GM23338 (cell line): Measurements from ENCODE around the gene UBE2D4. TPM values are rescaled to one million over a fixed set of nuclear protein-coding genes. Genes with fewer than 3 reads are reported as not detected.

Source experiments
- ATAC-seq: fragments of 200-7000 bp; cut with Tn5 transposase; 3 replicates; pipeline ENCODE4 v1.9.1; 2020
- DNase-seq: peaks from one replicate; pipeline ENCODE4 v3.0.0-alpha.2; 2015; ENCODE audit warnings: low spot score
- H2AFZ ChIP-seq: fragments of 200-600 bp; sonication (generic); 2 replicates; pipeline ENCODE4 v1.8.0; 2016; ENCODE audit warnings: antibody characterized with exemption, mild to moderate bottlenecking, moderate library complexity
- H3F3A ChIP-seq: fragments of 200-600 bp; sonication (generic); replicated peaks from 2 replicates; pipeline ENCODE4 v1.8.0; 2017; ENCODE audit warnings: antibody characterized with exemption, mixed run types, low read depth
- H3K27ac ChIP-seq: fragments of 200-600 bp; sonication (generic); 2 replicates; pipeline ENCODE4 v1.6.1; 2016; ENCODE audit warnings: low read depth
- H3K27me3 ChIP-seq: fragments of 200-600 bp; sonication (generic); 2 replicates; pipeline ENCODE4 v1.8.0; 2016; ENCODE audit warnings: mild to moderate bottlenecking, mixed run types, moderate library complexity; ENCODE audit not compliant: insufficient read depth
- H3K36me3 ChIP-seq: fragments of 200-600 bp; sonication (generic); 2 replicates; pipeline ENCODE4 v1.8.0; 2016; ENCODE audit warnings: mild to moderate bottlenecking; ENCODE audit not compliant: insufficient read depth
- H3K4me1 ChIP-seq: fragments of 200-600 bp; sonication (generic); 2 replicates; pipeline ENCODE4 v1.8.0; 2016; ENCODE audit warnings: mild to moderate bottlenecking, moderate library complexity; ENCODE audit not compliant: insufficient read depth
- H3K4me2 ChIP-seq: fragments of 200-600 bp; sonication (generic); 2 replicates; pipeline ENCODE4 v1.7.1; 2017; ENCODE audit warnings: mixed run types
- H3K4me3 ChIP-seq: fragments of 200-600 bp; sonication (generic); 2 replicates; pipeline ENCODE4 v1.6.1; 2016; ENCODE audit warnings: mixed run types
- H3K79me2 ChIP-seq: fragments of 200-600 bp; sonication (generic); replicated peaks from 2 replicates; pipeline ENCODE4 v1.8.0; 2017; ENCODE audit warnings: mild to moderate bottlenecking; ENCODE audit not compliant: insufficient read depth
- H3K9me2 ChIP-seq: fragments of 200-600 bp; sonication (generic); 2 replicates; pipeline ENCODE4 v1.8.0; 2017; ENCODE audit not compliant: insufficient read depth
- H4K20me1 ChIP-seq: fragments of 200-600 bp; sonication (generic); replicated peaks from 2 replicates; pipeline ENCODE4 v1.8.0; 2017; ENCODE audit warnings: mild to moderate bottlenecking; ENCODE audit not compliant: insufficient read depth
- H3K27ac Mint-ChIP-seq: 2 replicates; pipeline ENCODE4 v1.8.0; 2020; ENCODE audit warnings: inconsistent platforms, mild to moderate bottlenecking, moderate library complexity, mixed read lengths
- H3K27me3 Mint-ChIP-seq: 3 replicates; pipeline ENCODE4 v1.8.0; 2022; ENCODE audit warnings: low read depth, mild to moderate bottlenecking, moderate library complexity, mixed read lengths, inconsistent platforms; ENCODE audit not compliant: insufficient read depth, poor library complexity
- H3K36me3 Mint-ChIP-seq: 3 replicates; pipeline ENCODE4 v1.8.0; 2021; ENCODE audit warnings: low read depth, mild to moderate bottlenecking, inconsistent platforms, moderate library complexity, mixed read lengths
- H3K4me1 Mint-ChIP-seq: 3 replicates; pipeline ENCODE4 v1.8.0; 2020; ENCODE audit warnings: mild to moderate bottlenecking, inconsistent platforms, mixed read lengths
- H3K4me3 Mint-ChIP-seq: 3 replicates; pipeline ENCODE4 v1.8.0; 2021; ENCODE audit warnings: moderate library complexity, mild to moderate bottlenecking, inconsistent platforms, mixed read lengths
- H3K9me3 Mint-ChIP-seq: 3 replicates; pipeline ENCODE4 v1.8.0; 2020; ENCODE audit warnings: moderate library complexity, mild to moderate bottlenecking, inconsistent platforms, mixed read lengths
- CREB1 ChIP-seq: fragments of 250-450 bp; sonication (Bioruptor Pico); IDR thresholded peaks from 2 replicates; pipeline ENCODE4 v1.5.0; 2020; ENCODE audit warnings: low read depth, mild to moderate bottlenecking, moderate library complexity
- CTCF ChIP-seq, 2 experiments: fragments of 200-600 bp in 1 of 2; sonication (generic) in 1 of 2; conservative IDR thresholded peaks; 2 replicates each; pipeline versions ENCODE4 v1.5.1 to v1.6.1; 2016 to 2017; ENCODE audit warnings: antibody characterized with exemption in 2 of 2, low read depth in 2 of 2, mild to moderate bottlenecking in 2 of 2, moderate library complexity in 1 of 2
- ETS1 ChIP-seq: IDR thresholded peaks from 2 replicates; pipeline ENCODE4 v1.6.1; 2016; ENCODE audit warnings: antibody characterized with exemption
- EZH2 ChIP-seq: fragments of 200-600 bp; sonication (generic); IDR thresholded peaks from one replicate; pipeline ENCODE4 v1.8.0; 2017; ENCODE audit warnings: antibody characterized with exemption, mild to moderate bottlenecking, low read depth; ENCODE audit not compliant: unreplicated experiment
- EZH2phosphoT487 ChIP-seq: fragments of 200-600 bp; sonication (generic); IDR thresholded peaks from one replicate; pipeline ENCODE4 v1.8.1; 2018; ENCODE audit warnings: antibody characterized with exemption; ENCODE audit not compliant: unreplicated experiment
- NANOG ChIP-seq: IDR thresholded peaks from 2 replicates; pipeline ENCODE4 v1.6.1; 2016; ENCODE audit warnings: antibody characterized with exemption, borderline replicate concordance
- POLR2AphosphoS5 ChIP-seq: IDR thresholded peaks from 2 replicates; pipeline ENCODE4 v1.6.1; 2016; ENCODE audit warnings: antibody characterized with exemption, low read depth
- REST ChIP-seq: IDR thresholded peaks from one replicate; pipeline ENCODE4 v1.6.1; 2018; ENCODE audit warnings: antibody characterized with exemption; ENCODE audit not compliant: unreplicated experiment
- STAT1 ChIP-seq: IDR thresholded peaks from one replicate; pipeline ENCODE4 v1.6.1; 2016; ENCODE audit warnings: antibody characterized with exemption; ENCODE audit not compliant: unreplicated experiment
- ZNF114 ChIP-seq: fragments of 250-450 bp; sonication (Bioruptor Pico); IDR thresholded peaks from 2 replicates; pipeline ENCODE4 v1.5.0; 2020; ENCODE audit warnings: mild to moderate bottlenecking, moderate library complexity
- ZNF331 ChIP-seq: fragments of 250-450 bp; sonication (Bioruptor Pico); IDR thresholded peaks from 2 replicates; pipeline ENCODE4 v1.5.0; 2020; ENCODE audit warnings: low read depth, mild to moderate bottlenecking, moderate library complexity
- ZNF462 ChIP-seq: fragments of 250-450 bp; sonication (Bioruptor Pico); IDR thresholded peaks from 2 replicates; pipeline ENCODE4 v1.5.0; 2020; ENCODE audit warnings: mild to moderate bottlenecking, moderate library complexity
- polyA plus RNA-seq: library from polyadenylated mRNA; unstranded; fragments of >200 nt; fragmentation: Nextera tagmentation; extraction: Ambion mirVana; gene quantifications from 2 replicates; pipeline ENCODE4 v1.2.1, GENCODE V29; 2016
- total RNA-seq: library from RNA; depleted of rRNA; stranded (reverse); fragments of >200 nt; shearing (Covaris generic); gene quantifications from 2 replicates; pipeline ENCODE4 v1.2.3, GENCODE V29; 2014

The UBE2D4 gene
- total and polyA plus RNA-seq, 2 experiments from 2014 or later = 5.8 to 8.4 TPM

- no peaks in the 10 kb centered on the region for H3K9me3 Mint-ChIP-seq
- Histone ChIP-seq H3K4me3 (peak overlapping the region; percentile 52), H2AFZ (0 out of 2 replicates have a peak overlapping the region, but pooled peaks have one; percentile 11), H3K4me2 (peak overlapping the region; percentile 79), H3K36me3 (no peaks in the 10 kb centered on the region), H3F3A (no peaks in the 10 kb centered on the region), H3K9me2 (no peaks in the 10 kb centered on the region), H3K27ac (no peak overlapping the region), H3K4me1 (peaks cover 17% of the 10 kb centered on the region), H3K27me3 (no peaks in the 10 kb centered on the region), H4K20me1 (peaks cover 3% of the 10 kb centered on the region; the same call in 1 of the 2 replicates), H3K79me2 (peaks cover 34% of the 10 kb centered on the region)
- H3K36me3 Mint-ChIP-seq = no peaks in the 10 kb centered on the region; the same call in 2 of the 3 replicates
- no peak overlapping the region for H3K27ac Mint-ChIP-seq
- ATAC-seq (peak; percentile 59), DNase-seq (peak; percentile 63)
- TF ChIP-seq ZNF114 (CRISPR knock-in tag) = no peak
- TF ChIP-seq STAT1 = no peak
- no peak for TF ChIP-seq EZH2phosphoT487
- no peak for TF ChIP-seq ZNF462
- TF ChIP-seq EZH2 = no peak
- TF ChIP-seq CREB1 = no peak
- no peak for TF ChIP-seq ZNF331 (CRISPR knock-in tag)
- no peak for TF ChIP-seq ETS1
- no peak for TF ChIP-seq CTCF (conservative IDR thresholded peaks at IDR 0.05; ENCODE audit: low read depth in 2 of 2)
- TF ChIP-seq NANOG = no peak
- no peak for TF ChIP-seq POLR2AphosphoS5
- no peak for TF ChIP-seq REST
- H3K4me1 Mint-ChIP-seq = peaks cover 42% of the 10 kb centered on the region
- H3K27me3 Mint-ChIP-seq = peaks cover 6% of the 10 kb centered on the region
- H3K4me3 Mint-ChIP-seq = peak overlapping the region; percentile 92
Measured at GRCh38 chr7:43905209-43905946, 20.9 kb upstream of the UBE2D4 start.
